Measurements from ENCODE around the gene SHQ1.
A peak's percentile ranks its signal among the peaks of the same experiment; 100 is the strongest.

Gene SHQ1

DNA sequence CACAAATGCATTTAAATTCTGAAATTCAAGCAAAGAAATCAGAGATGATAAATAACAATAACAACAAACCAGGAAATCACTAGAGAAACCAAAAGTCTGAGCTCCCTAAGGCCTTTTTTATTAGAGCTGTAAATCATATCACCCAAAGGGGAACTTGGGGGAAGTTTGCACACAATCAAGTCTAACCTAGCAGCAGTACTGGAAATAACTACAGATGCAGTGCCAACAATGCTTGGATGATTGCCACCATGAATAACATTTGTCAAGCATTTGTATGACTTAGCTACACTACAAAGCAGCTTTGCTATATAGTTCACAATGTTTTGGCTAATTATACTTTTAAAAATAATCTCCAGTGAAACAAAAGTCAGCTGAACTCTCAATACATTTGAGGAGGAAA is 27.8 kb downstream of the SHQ1 start:
- no peak overlapping the region for H3K27ac ChIP-seq (replicated peaks)
- no peaks in the 10 kb centered on the region for H3K27me3 ChIP-seq (ENCODE audit: insufficient read depth, poor library complexity, severe bottlenecking)
- DNase-seq (ENCODE audit: low read depth in 1 of 2, low spot score in 1 of 2), result peak in 1 of 2 experiments; percentile 23
- H3K4me3 ChIP-seq (replicated peaks; ENCODE audit: insufficient read depth, low read length), result no peak overlapping the region
- TF ChIP-seq POLR2AphosphoS5 (IDR thresholded peaks at IDR 0.05; ENCODE audit: low read depth), result no peak
- no peak for TF ChIP-seq SPI1 (IDR thresholded peaks at IDR 0.05; ENCODE audit: borderline replicate concordance, low read depth)
- TF ChIP-seq, protein P1, sequence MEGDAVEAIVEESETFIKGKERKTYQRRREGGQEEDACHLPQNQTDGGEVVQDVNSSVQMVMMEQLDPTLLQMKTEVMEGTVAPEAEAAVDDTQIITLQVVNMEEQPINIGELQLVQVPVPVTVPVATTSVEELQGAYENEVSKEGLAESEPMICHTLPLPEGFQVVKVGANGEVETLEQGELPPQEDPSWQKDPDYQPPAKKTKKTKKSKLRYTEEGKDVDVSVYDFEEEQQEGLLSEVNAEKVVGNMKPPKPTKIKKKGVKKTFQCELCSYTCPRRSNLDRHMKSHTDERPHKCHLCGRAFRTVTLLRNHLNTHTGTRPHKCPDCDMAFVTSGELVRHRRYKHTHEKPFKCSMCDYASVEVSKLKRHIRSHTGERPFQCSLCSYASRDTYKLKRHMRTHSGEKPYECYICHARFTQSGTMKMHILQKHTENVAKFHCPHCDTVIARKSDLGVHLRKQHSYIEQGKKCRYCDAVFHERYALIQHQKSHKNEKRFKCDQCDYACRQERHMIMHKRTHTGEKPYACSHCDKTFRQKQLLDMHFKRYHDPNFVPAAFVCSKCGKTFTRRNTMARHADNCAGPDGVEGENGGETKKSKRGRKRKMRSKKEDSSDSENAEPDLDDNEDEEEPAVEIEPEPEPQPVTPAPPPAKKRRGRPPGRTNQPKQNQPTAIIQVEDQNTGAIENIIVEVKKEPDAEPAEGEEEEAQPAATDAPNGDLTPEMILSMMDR (IDR thresholded peaks at IDR 0.05; ENCODE audit: insufficient read depth, low read length), result no peak
- TF ChIP-seq REST (IDR thresholded peaks at IDR 0.05; ENCODE audit: insufficient replicate concordance, low read depth), result no peak
- TF ChIP-seq GABPA (IDR thresholded peaks at IDR 0.05; ENCODE audit: low read depth), result no peak

GRCh38 chr3:72818905-72819304 is 29.3 kb downstream of the SHQ1 start:
- H3K27ac ChIP-seq (replicated peaks), result no peak overlapping the region
- TF ChIP-seq, protein P1 (IDR thresholded peaks at IDR 0.05; ENCODE audit: insufficient read depth, low read length), result no peak
- TF ChIP-seq REST (IDR thresholded peaks at IDR 0.05; ENCODE audit: insufficient replicate concordance, low read depth) (no peak), SPI1 (IDR thresholded peaks at IDR 0.05; ENCODE audit: borderline replicate concordance, low read depth) (no peak), GABPA (IDR thresholded peaks at IDR 0.05; ENCODE audit: low read depth) (no peak), POLR2AphosphoS5 (IDR thresholded peaks at IDR 0.05; ENCODE audit: low read depth) (no peak)
- no peak overlapping the region for H3K4me3 ChIP-seq (replicated peaks; ENCODE audit: insufficient read depth, low read length)
- DNase-seq (ENCODE audit: low read depth in 1 of 2, low spot score in 1 of 2), result no peak
- no peaks in the 10 kb centered on the region for H3K27me3 ChIP-seq (ENCODE audit: insufficient read depth, poor library complexity, severe bottlenecking)

GRCh38 chr3:72818092-72818773 is 30.0 kb downstream of the SHQ1 start:
- DNase-seq (ENCODE audit: low read depth in 1 of 2, low spot score in 1 of 2), result no peak
- no peak overlapping the region for H3K4me3 ChIP-seq (replicated peaks; ENCODE audit: insufficient read depth, low read length)
- TF ChIP-seq REST (IDR thresholded peaks at IDR 0.05; ENCODE audit: insufficient replicate concordance, low read depth) (no peak), SPI1 (IDR thresholded peaks at IDR 0.05; ENCODE audit: borderline replicate concordance, low read depth) (no peak), POLR2AphosphoS5 (IDR thresholded peaks at IDR 0.05; ENCODE audit: low read depth) (no peak), GABPA (IDR thresholded peaks at IDR 0.05; ENCODE audit: low read depth) (no peak)
- TF ChIP-seq, protein P1 (IDR thresholded peaks at IDR 0.05; ENCODE audit: insufficient read depth, low read length), result no peak
- no peaks in the 10 kb centered on the region for H3K27me3 ChIP-seq (ENCODE audit: insufficient read depth, poor library complexity, severe bottlenecking)
- no peak overlapping the region for H3K27ac ChIP-seq (replicated peaks)
